HFF-Myc (cell line): ENCODE data around the gene ACTRT2.

Experiments used
- DNase-seq: peaks from one replicate; pipeline ENCODE4 v3.0.0-alpha.2; 2011; ENCODE audit warnings: low read depth; ENCODE audit errors: extremely low read depth
- H3K4me3 ChIP-seq: replicated peaks from 2 replicates; pipeline ENCODE4 v1.5.1; 2011; ENCODE audit warnings: low read depth, mild to moderate bottlenecking, control low read depth, low read length
- CTCF ChIP-seq: IDR thresholded peaks from 2 replicates; pipeline ENCODE4 v1.5.1; 2012; ENCODE audit warnings: mild to moderate bottlenecking, low read depth, low read length, control low read depth; ENCODE audit errors: missing control alignments

Gene ACTRT2

DNA sequence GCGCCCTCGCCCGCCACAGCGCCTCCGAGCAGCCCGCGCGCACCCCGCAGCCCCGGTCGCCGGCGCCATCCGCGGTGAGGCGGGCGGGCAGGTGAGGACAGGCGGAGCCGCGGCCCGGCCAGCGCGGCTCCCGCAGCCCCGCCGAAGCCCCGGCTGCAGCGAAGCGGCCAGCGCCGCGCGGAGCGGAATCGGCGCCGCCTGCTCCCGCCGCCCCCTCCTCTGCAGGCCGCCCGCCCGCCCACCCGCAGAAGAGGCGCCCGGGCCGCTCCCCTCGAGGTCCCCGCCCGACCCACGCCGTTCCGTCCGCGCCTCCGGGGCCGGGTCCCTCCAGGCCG, 49.0 kb downstream of the ACTRT2 start:
- no peak for DNase-seq
- no peak for TF ChIP-seq CTCF
- no peak overlapping the region; the same call in 1 of the 2 replicates for H3K4me3 ChIP-seq

- H3K4me3 ChIP-seq: no peak overlapping the region
- TF ChIP-seq CTCF: no peak
Measured at GRCh38 chr1:3070644-3071564, 49.6 kb downstream of the ACTRT2 start.

GRCh38 chr1:3071565-3072390, 50.5 kb downstream of the ACTRT2 start:
- H3K4me3 ChIP-seq: no peak overlapping the region
- DNase-seq: no peak
- no peak for TF ChIP-seq CTCF

More at GRCh38 chr1:3070644-3071564, 49.6 kb downstream of the ACTRT2 start:
- DNase-seq: no peak
